HG02840 (cell line): Measurements from ENCODE around the gene EZR.

Experiments
- ATAC-seq: cut with Tn5 transposase; IDR thresholded peaks from one replicate; pipeline ENCODE4 v1.9.1; 2021; ENCODE audit warnings: mild to moderate bottlenecking, moderate library complexity, moderate number of reproducible peaks; ENCODE audit not compliant: unreplicated experiment, low FRiP score

EZR gene

DNA sequence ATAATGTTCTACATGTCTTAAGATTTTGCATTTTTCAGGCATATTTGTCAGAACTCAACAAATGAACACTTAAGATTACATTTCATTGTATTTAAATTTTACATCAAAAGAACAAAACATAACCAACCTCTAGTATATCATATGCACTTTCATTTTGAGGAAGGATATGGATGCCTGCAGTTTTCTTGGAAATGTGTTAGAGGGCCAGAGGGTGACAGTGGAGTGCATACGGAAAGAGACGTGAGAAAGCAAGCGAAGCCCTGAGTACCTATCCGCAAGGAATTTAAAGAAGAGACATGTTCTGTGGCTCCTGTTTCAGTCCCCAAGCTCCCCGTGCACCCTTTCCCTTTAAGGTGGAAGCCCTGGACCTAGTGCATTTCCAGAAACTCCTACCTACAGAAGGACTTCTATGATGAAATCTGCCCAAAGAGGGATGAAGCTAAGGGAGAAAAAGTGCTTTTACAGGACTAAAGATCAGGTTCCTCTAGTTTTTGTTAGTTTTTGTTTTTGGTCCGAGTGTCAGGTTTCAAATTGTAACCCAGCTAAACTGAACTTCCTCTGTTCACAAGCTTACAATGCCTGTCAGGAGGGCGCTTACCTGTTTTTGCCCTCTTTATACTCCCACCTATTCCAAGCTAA, 38.8 kb downstream of the EZR start:
- no peak for ATAC-seq

DNA sequence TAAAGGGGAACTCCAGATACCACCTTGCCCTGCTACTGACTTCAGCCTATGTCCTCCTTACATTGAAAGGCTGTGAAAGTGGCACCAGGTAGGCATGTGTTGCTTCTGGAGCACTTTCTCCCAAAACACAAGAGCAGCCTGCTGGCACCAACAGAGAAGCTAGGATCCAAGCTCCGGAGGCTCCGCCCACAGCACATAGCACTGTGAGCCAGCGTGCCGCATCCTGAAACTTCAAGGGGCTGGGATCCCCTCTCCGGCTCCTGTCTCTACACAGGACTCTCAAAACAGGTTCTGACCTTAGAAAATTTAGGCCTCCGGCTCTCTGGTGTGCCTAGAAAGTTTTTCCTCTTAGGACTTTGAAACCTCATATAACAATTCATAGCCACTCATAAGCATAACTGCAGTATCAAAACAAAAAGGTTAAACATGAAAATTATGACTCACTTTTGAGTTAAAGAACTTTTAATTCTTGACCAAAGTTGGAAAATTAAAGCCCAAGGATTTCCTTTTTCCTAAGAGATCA, 41.1 kb downstream of the EZR start:
- no peak for ATAC-seq

DNA sequence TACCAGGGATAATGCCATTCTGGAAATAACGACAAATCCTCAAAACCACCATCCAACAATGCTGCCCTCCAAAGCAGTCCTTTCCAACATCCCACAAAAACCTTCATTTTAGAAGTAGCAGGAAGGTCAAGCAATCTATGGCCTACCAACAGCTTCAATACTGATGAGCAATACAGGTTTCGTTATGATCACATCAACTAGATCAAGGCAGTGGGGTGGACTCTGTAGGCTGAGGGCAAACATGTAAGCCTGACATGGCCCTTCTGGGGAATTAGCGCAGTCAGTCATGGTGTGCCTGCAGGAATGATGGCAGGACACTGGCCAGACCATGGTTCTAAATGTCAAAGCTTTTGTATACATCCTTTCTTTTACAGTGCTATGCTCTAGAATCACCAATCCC, 41.7 kb downstream of the EZR start:
- no peak for ATAC-seq

DNA sequence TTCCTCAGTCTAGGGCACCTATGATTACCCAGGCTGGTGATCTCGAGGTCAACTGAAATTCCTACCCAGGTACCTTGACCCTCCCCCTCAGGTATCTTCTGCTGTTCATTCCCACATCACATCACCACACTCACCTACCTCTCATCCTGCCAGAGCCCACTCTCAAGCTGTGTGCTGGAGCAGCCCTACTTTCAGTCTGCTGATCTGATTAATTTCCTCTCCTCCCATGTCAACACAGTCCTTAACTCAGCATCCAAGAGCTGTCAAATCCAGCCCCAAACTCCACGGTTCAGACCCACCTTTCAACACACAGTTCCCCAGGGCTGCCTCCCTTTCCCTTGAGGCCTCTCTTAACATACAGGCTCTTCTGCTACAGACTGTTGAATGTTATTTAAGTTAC, 42.4 kb downstream of the EZR start:
- ATAC-seq, result no peak

DNA sequence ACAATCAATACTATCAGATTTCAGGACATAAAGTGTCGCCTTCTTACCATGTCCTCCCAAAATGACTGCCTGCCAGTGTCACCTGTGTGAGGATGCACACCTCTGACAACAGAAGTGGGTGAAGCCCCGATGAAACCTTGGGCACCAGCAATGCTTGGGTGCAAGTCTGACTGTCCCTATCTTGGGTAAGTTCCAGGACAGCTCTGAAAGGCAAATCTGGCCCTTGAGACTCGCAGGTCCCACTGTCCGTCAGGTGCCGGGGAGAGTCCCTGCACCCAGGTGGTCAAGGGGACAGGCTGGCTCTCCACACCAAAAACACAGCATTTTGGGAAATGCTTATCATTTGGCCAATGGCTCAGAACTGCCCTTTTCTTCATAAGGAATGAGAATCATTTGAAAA, 43.3 kb downstream of the EZR start:
- no peak for ATAC-seq

DNA sequence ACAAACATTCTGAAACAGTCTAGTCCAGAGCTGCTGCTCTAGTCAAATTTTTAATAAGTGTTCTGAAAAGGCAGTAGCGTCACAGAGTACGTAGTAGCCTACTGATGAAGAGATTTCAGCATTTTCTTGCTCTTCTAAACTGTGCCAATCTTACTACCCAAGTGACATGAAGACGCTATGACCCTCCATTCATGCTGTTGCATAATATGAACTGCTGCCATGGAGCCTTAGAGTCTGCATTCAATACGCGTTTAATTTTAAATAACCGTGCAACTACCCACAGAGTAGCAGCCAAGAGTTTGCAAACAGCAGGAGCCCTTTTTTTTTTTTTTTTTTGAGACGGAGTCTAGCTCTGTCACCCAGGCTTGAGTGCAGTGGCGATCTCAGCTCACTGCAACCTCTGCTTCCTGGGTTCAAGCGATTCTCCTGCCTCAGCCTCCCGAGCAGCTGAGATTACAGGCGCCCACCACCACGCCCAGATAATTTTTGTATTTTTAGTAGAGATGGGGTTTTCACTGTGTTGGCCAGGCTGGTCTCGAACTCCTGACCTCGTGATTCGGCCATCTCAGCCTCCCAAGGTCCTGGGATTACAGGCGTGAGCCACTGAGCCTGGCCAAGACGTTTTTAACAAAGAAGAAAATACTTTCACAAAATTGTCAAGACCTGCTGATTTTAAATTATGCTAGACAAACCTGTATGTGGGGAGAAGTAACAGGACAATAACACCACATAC, 44.3 kb downstream of the EZR start:
- no peak for ATAC-seq

DNA sequence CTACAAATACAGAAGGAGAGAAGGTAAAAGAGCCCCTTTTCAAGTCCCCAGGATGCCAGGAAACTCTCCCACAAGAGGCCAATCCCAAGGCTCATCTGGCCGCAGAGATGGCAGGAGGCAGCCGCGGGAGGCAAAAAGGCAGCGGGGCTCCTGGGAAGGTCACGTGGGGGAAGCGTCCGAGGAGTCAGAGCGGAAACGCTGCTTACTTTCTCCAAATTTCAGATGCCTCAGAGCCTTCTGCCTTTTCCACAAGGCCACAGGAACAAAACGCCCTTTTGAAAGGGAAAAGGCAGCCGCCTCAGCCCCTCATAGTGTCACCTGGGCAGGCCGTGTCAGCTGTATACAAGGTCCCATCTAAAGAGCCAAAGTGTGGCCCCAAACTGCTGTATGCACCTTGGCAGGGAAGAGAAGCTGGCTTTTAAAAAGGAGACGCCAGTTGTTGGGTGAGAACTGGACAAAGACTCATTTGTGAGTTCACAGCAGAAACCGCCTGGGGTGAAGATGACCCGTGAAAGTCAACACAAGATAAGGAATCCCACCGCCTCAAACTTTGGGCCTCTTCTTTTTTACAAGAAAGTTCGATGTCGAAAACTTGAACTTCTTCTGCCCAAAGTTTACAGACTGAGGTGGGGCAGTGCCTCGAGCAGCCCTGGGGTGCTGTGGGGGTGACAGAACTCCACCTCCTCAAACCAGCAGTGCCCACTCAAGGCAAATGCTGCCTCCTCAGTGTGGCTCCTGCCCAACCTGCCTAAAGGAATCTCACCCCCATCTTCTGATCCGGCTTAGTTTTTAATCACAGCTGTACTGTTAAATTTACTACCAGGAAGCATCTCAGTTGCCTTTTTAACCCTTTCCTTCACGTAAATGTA, 45.4 kb downstream of the EZR start:
- no peak for ATAC-seq

DNA sequence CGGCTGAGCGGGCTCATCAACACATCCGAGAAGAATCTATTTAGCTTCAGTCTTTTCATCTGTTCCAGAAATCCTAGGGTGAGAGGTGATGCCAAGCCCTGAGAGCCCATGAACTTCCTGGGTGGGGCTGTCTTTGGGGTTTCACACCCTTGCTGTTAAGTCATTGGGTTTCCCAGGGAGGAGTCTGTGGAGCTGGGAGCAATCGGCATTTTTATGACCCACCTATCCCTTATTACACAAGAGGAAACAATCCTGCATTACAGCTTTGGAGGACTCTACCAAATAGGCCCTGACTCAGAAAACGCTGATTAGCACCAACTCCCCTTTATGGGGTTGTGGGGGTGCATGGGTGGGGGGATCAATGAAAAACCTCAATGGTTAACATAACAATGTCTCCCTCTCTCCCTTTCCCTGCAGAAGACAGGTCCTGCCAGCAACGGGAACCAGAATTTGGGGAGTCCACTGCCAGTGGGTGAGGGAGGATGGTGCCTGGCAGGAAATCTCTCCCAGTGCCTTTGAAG, 46.3 kb downstream of the EZR start:
- no peak for ATAC-seq

DNA sequence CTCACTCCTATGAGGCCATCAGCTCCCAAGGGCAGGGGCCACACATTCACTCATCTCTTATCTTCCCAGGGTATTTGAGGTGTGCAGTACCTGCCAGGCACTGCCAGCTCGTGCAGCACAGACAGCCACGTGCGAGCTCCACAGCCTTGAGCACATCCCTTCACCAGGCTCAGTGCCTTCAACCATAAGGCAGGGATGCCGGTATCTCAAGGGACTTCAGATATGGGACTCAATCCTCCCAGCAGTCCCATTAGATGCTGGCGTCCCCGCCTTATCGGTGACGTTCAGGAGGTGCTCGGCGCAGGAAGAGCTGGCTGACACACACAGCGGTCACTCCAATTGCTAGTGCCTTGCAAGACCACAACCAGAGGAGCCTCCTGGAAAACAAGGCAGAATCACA, 47.0 kb downstream of the EZR start:
- ATAC-seq, result no peak

DNA sequence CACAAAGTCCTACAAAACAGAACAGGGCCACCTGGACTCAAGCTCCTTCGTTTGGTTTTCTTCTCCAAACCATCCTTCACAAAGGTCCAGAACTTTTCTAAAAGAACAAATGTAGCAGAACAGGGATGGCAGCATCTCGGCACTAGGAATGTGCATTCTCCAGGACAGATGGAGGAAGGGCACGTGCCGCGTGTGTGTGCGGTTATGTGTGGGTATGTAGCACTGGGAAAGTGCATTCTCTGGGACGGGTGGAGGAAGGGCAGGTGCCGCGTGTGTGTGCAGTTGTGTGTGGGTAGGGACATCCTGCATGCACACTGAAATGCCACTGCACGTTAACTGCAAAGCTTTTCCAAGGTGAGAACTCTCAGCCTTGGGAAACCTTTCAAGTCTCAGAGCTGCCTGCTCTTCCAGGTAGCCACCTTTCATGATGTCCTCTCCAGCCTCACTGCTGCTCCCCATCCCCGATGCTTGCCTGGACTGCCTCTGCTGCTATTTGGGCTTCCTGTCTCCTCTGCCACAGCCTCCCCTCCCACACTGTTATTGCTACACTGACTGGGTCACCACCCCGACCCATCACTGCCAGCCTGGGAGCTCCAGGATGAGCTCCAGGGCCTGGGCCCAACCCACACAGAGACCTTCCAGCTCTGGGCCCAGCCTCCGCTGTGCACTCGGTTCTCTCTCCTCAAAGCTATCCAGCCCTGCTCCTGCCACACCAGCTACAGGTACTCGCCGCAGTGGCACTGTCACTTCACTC, 47.6 kb downstream of the EZR start:
- ATAC-seq, result no peak

DNA sequence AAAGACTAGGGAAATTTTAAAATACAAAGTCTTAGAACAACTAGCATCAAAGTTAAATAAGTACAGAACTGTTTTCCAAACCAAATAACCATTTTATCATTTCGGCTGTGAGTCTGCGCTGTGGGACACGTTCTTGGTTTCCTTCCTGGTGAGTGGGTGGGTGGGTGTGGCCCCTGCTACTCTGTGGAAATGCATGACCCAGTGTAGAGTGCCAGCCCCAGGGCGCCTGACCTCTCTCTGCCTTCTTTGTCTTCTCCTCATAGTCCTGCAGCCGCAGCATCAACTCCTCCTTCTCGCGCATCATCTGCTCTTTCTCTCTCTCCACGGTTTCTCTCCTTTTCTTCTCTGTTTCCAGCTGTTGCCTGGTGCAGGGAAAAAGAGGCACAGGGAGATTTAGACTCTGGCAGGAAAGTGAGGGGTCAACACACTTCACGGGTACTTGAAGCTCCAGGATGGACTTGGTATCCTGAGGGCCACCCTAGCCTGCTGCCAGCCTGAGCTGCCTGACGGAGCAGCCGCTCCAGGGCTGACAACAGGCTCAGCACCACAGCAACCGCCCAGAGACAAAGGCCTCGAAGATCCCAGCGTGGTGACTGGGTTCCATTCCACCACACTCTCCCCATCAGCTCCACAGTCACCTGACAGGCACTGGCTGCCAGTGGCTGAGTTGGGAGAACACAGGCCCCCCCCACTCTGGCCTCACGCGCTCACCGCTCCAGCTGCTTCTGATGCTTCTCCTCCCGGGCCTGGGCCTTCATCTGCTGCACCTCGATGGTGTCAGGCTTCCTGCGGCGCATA, 48.4 kb downstream of the EZR start:
- ATAC-seq, result no peak

DNA sequence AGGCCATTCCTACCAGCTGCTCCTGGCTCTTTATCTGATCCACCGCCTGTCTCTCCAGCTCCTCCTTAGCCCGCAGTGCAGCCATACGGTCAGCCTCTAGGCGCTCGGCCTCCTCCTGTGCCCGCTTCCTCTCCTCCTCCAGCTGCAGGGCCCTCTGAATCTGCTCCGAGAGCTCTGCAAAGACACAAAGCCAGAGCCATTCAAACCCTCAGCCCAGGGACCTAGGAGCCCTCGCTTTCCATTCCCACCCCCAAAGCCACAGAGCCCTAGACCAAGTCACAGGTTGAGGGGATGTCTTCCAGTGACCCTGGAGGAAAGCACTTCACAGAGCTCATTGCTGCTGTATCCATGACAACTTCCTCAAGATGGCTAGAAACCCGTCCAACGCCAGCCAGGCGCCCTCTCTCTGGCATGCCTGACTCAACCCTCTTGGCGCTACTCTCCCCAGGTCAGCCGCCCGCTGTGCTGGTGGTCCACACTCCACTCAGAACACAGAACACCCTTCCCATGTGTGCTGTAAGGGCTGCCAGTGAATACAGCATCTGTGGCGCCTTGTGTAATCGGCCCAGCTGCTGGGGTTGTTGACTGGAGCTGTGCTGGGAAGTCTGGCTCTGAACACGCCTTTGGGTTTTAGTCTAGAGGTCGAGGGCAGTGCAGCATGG, 49.3 kb downstream of the EZR start:
- no peak for ATAC-seq

DNA sequence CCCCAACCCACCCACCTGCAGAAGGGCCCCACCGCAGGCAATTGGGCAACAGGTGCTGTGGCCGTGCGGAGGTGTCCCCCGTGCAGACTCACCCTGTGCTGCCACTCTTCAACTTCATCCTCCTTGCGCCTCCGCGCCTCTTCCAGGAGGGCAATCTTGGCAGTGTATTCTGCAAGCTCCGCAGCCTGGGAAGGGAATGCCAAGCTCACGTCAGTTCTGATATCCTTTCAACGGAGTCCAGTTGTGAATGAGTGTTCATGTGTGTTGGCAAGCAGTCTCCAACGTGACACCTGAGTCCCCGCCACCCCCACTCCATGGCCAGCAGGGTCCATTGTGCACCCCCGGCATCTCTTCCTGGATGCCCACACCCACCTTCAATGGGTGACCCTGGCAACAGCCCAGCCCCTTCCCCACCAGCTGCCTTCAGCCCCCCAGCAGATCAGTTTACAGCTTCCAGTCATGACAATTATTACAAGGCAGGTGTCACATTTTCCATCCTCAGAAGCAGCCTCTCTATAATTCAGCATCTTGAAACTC, 49.9 kb downstream of the EZR start:
- ATAC-seq, result no peak

DNA sequence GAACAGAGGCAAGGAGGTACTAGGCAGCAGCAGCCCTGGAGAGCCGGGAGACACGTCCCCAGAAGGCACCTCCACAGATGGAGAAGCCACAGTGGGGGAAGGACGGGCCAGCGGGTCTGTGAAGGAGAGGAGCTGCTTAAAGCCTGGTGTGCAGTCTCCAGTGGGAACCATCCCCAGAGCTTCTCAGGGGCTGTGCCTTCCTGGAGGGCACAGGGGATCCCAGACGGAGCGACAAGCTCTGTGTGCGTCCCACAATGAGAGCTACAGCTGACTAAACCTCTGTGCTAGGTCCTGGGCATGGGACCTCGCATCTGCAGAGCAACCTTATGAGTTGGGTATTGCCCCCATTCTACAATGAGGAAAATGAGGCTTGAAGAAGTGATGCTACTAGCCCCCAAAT, 50.7 kb downstream of the EZR start:
- no peak for ATAC-seq

DNA sequence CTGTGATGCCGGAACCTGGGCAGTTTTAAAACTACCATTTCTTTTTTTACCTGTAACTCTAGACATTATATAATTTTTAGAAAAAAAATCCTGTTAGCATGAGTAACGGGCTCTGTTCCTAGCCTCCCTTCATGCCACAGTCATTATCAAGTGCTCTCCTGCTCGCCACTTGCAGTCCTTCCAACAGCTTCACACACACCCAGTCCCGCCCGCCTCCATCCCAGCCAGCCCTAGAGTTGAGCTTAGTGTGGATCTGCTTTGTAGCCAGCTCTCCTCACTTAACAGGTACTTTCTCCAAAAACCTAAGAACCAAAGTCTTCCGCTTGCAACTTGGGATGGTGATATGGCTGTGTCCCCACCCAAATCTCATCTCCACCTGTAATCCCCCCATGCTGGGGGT, 51.5 kb downstream of the EZR start:
- ATAC-seq, result no peak

DNA sequence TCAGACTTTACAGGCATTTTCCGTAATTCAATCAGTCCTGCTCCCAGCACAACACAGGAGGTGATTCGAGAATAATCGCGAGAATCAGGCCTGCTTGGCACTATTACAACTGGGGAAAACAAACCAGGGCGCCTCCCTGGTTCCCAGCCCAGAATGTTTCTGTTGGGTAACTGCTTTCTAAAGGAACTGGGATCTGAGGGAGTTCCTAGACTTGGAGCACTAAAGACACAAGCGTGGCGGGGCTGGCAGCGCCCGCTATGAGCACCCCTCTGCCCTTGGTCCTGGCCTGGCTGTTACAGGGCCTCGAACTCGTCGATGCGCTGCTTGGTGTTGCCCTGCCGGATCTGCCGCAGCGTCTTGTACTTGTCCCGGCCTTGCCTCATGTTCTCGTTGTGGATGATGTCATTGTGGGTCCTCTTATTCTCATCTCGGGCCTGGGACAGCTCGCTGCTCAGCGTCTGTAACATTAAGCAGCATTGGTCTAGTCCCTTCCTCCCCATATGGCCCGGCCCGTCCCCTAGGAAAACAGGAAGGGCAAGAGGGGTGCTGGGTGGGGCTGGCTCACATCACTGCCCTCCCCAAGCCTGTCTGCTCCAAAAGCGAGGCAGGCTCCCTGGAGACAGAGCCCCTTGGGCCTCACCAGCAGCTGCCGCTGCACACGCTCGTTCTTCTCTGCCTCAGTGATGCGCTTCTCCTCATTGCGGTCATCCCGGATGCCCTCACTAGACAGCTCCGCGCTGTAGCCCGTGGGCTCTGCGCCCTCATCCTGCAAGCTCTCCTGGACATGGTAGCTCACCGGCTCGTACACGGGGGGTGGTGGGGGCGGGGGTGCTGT, 52.3 kb downstream of the EZR start:
- no peak for ATAC-seq

DNA sequence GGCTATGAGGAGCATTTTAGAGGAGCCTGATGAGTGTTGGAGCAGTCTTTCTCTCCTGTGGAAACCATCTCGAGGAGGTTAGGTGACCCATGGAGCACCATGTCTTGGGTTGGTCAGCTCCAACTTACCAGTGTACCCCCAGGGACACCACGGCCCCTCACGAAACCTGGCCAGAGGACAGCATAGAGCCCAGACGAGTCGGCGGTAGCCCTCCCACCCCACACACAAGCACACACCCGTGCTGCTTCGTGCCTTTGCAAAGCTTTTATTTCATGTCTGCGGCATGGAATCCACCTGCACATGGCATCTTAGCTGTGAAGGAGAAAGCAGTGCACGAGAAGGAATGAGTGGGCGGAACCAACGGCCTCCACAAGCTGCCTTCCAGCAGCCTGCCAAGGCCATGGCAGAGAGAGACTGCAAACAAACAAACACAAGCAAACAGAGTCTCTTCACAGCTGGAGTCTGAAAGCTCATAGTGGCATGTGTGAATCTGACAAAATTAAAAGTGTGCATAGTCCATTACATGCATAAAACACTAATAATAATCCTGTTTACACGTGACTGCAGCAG, 53.6 kb downstream of the EZR start:
- ATAC-seq, result no peak

DNA sequence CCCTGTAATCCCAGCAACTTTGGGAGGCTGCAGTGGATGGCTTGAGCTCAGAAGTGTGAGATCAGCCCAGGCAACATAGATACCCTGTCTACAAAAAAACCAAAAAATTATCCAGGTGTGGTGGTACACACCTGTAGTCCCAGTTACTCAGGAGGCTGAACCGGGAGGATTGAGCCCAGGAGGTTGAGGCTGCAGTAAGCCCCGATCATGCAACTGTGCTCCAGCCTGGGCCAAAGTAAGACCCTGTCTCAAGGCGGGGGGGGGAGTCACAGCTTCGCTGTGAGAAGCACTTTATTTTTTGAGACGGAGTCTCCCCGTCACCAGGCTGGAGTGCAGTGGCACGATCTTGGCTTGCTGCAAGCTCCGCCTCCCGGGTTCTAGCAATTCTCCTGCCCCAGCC, 54.2 kb downstream of the EZR start:
- ATAC-seq, result no peak
